Heart right ventricle (tissue), 12 donors: ENCODE data around the gene MEPCE. TPM values are rescaled to one million over a fixed set of nuclear protein-coding genes. Genes with fewer than 3 reads are reported as not detected.

Experiments used
- polyA plus RNA-seq, 2 donors: library from polyadenylated mRNA; stranded (reverse); fragments of 200-250 nt; gene quantifications; one replicate each; pipeline ENCODE4 v1.2.3, GENCODE V29; 2013
- total RNA-seq, 10 donors: library from RNA; stranded (reverse); fragmentation: NEBNext Ultra II Directional in 3 of 10; extraction: Animal tissue kit (Norgen Biotek cat#: 25700) in 3 of 10; gene quantifications; one replicate each; pipeline versions ENCODE4 v1.2.1 to v1.2.4, GENCODE V29; 2021 to 2023
- donor health status: ischemic (EF 13 %, LVEDD 7.1; RV severe dilation, severe dysfunction).
- donor health status: healthy with polysubstance abuse.
- donor health status: DM: no; HTN: yes; CAD: no.
- donor health status: DM: no; HTN: no; CAD: no.
- donor health status: ischemic (EF 25% LVEDD 6.9; RV normal size, moderate dysfunction).
- donor health status: ischemic (EF 25% LVEDD 5.7; RV mildly dilated, moderate dysfunction).
- donor health status: healthy.
- donor health status: nonischemic (EF 11% LVEDD 7.7; RV severe dilation, severe dysfunction).
- donor health status: DM: yes; HTN: yes; CAD: no.
- donor health status: PGD.
- donor health status: ischemic (EF 29% LVEDD 5.4; RV normal size, mild dysfunction).
- donor health status: nonischemic (EF 23%, LVEDD 6.1; RV moderate dilation, normal function).

MEPCE gene
- total and polyA plus RNA-seq, 12 donors, result 15.1 to 27.7 (median 22.7) TPM

Other genes starting within 250 kb of the MEPCE start
- gene PVRIG, start 209.9 kb upstream of the MEPCE start, total RNA-seq, result 1 to 10 TPM in 1 of 10 donors, not detected in 9; 2.1 TPM
- gene PVRIG, start 209.9 kb upstream of the MEPCE start, polyA plus RNA-seq, result under 1 TPM; 0.22 to 0.59 TPM
- not detected for gene SPDYE3, start 122.1 kb upstream of the MEPCE start, total RNA-seq
- under 1 TPM; 0.04 to 0.15 TPM for gene SPDYE3, start 122.1 kb upstream of the MEPCE start, polyA plus RNA-seq
- gene PILRB, start 71.7 kb upstream of the MEPCE start, total RNA-seq, result 10 to 100 TPM in 6 of 10 donors, 1 to 10 TPM in 4; 7.3 to 15.5 (median 10.5) TPM
- 10 to 100 TPM; 14.5 to 69.1 TPM for gene PILRB, start 71.7 kb upstream of the MEPCE start, polyA plus RNA-seq
- 10 to 100 TPM in 1 of 10 donors, 1 to 10 TPM in 9; 1.1 to 12.4 (median 2.5) TPM for gene PILRA, start 56.3 kb upstream of the MEPCE start, total RNA-seq
- 1 to 10 TPM; 2.9 to 4.2 TPM for gene PILRA, start 56.3 kb upstream of the MEPCE start, polyA plus RNA-seq
- 1 to 10 TPM; 3.3 to 5.5 (median 4.0) TPM for gene ZCWPW1, start 1.1 kb upstream of the MEPCE start, total RNA-seq
- 1 to 10 TPM; 7.2 to 7.5 TPM for gene ZCWPW1, start 1.1 kb upstream of the MEPCE start, polyA plus RNA-seq
- gene PPP1R35, start 6.7 kb downstream of the MEPCE start, total RNA-seq, result 10 to 100 TPM in 7 of 10 donors, 1 to 10 TPM in 3; 7.5 to 18.2 (median 11.3) TPM
- gene PPP1R35, start 6.7 kb downstream of the MEPCE start, polyA plus RNA-seq, result 10 to 100 TPM; 30.3 to 60.4 TPM
- 1 to 10 TPM in 2 of 10 donors, under 1 TPM in 4, not detected in 4; 0.28 to 1.1 (median 0.54) TPM for gene SPACDR, start 34.4 kb downstream of the MEPCE start, total RNA-seq
- gene SPACDR, start 34.4 kb downstream of the MEPCE start, polyA plus RNA-seq, result 1 to 10 TPM in 1 of 2 donors, under 1 TPM in 1; 0.93 to 1.3 TPM
- 10 to 100 TPM; 36.0 to 72.3 (median 46.7) TPM for gene TSC22D4, start 49.4 kb downstream of the MEPCE start, total RNA-seq
- gene TSC22D4, start 49.4 kb downstream of the MEPCE start, polyA plus RNA-seq, result 10 to 100 TPM; 46.0 to 53.7 TPM
- gene NYAP1, start 54.1 kb downstream of the MEPCE start, total RNA-seq, result under 1 TPM; 0.10 to 0.86 (median 0.30) TPM
- under 1 TPM; 0.30 to 0.59 TPM for gene NYAP1, start 54.1 kb downstream of the MEPCE start, polyA plus RNA-seq
- gene AGFG2, start 109.4 kb downstream of the MEPCE start, total RNA-seq, result 10 to 100 TPM; 20.7 to 35.8 (median 28.4) TPM
- 10 to 100 TPM in 1 of 2 donors, 1 to 10 TPM in 1; 9.9 to 24.0 TPM for gene AGFG2, start 109.4 kb downstream of the MEPCE start, polyA plus RNA-seq
- gene SAP25, start 144.1 kb downstream of the MEPCE start, total RNA-seq, result under 1 TPM in 5 of 10 donors, not detected in 5; 0.36 to 0.87 (median 0.62) TPM
- gene SAP25, start 144.1 kb downstream of the MEPCE start, polyA plus RNA-seq, result 1 to 10 TPM in 1 of 2 donors, under 1 TPM in 1; 0.88 to 2.3 TPM
- gene LRCH4, start 156.3 kb downstream of the MEPCE start, total RNA-seq, result 10 to 100 TPM; 18.4 to 37.9 (median 23.6) TPM
- gene LRCH4, start 156.3 kb downstream of the MEPCE start, polyA plus RNA-seq, result 10 to 100 TPM; 36.1 to 57.6 TPM
- gene FBXO24, start 156.5 kb downstream of the MEPCE start, total RNA-seq, result under 1 TPM in 8 of 10 donors, not detected in 2; 0.15 to 0.66 (median 0.40) TPM
- under 1 TPM; 0.20 to 0.73 TPM for gene FBXO24, start 156.5 kb downstream of the MEPCE start, polyA plus RNA-seq
- 10 to 100 TPM; 13.1 to 59.6 (median 25.8) TPM for gene PCOLCE, start 172.5 kb downstream of the MEPCE start, total RNA-seq
- gene PCOLCE, start 172.5 kb downstream of the MEPCE start, polyA plus RNA-seq, result 10 to 100 TPM; 56.4 to 74.3 TPM
- 10 to 100 TPM in 5 of 10 donors, 1 to 10 TPM in 5; 8.0 to 12.5 (median 9.9) TPM for gene MOSPD3, start 182.7 kb downstream of the MEPCE start, total RNA-seq
- 10 to 100 TPM; 11.2 to 12.6 TPM for gene MOSPD3, start 182.7 kb downstream of the MEPCE start, polyA plus RNA-seq
- gene TFR2, start 211.7 kb downstream of the MEPCE start, total RNA-seq, result under 1 TPM in 3 of 10 donors, not detected in 7; 0.20 to 0.57 (median 0.49) TPM
- gene TFR2, start 211.7 kb downstream of the MEPCE start, polyA plus RNA-seq, result under 1 TPM; 0.29 to 0.58 TPM
- not detected for gene ACTL6B, start 226.6 kb downstream of the MEPCE start, total RNA-seq
- not detected for gene ACTL6B, start 226.6 kb downstream of the MEPCE start, polyA plus RNA-seq
- gene GNB2, start 243.9 kb downstream of the MEPCE start, total RNA-seq, result 100 to 1,000 TPM in 7 of 10 donors, 10 to 100 TPM in 3; 91.6 to 150 (median 106) TPM
- gene GNB2, start 243.9 kb downstream of the MEPCE start, polyA plus RNA-seq, result 100 to 1,000 TPM in 1 of 2 donors, 10 to 100 TPM in 1; 32.8 to 227 TPM